Stimulated activated CD4-positive, alpha-beta T cell treated with anti-CD3 and anti-CD28 coated beads, Interleukin-4, amount 100 ng/mL, for 1 hour (primary cell): Measurements from ENCODE around the gene GTF2A2.
"Not testable (repeated sequence)": the region's sequence is repeated elsewhere in the genome, so short reads cannot be mapped to it uniquely, and the experiment has no call there.

Experiments used
- DNase-seq: peaks from one replicate; pipeline ENCODE4 v3.0.0-alpha.2; 2020

Gene GTF2A2

GRCh38 chr15:59668556-59668955 is 11.2 kb upstream of the GTF2A2 start:
- DNase-seq, result no peak

DNA sequence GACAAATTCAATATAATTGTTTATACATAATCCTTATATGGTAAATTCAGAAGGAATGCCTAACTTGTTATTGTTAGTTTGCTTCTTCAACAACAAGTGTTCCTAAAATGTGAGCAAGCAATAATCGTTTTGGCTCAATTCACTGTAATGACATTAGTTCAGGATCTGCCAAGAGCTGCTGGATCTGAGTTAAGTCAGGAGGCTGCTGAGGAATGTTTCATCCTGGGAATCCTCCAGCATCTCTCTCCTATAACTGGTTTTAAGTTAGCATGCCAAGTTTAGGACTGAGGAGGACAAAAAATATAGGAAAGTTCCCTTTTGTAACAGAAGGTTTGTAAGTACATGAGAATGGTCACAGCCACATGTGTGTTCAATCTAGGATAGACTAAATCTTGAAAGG is 4.9 kb upstream of the GTF2A2 start:
- DNase-seq, result no peak

DNA sequence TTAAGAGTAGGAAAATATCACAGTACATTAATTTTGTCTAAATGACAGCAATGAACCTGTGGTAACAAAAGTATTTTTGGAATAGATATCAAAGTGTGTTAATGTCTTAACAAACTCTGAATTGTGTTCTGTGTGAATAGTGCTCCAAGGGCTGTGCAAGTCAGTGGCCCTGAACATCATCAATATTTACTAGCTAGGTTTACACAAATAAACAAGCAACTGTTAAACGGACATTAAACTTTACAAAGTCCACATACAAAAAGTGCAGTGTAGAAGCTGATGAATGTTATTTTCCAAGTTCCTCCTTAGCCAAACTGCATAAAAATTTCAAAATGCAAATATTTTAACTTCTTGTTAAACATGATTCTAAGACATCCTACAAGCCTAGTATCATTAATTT is 2.1 kb upstream of the GTF2A2 start:
- no peak for DNase-seq

DNA sequence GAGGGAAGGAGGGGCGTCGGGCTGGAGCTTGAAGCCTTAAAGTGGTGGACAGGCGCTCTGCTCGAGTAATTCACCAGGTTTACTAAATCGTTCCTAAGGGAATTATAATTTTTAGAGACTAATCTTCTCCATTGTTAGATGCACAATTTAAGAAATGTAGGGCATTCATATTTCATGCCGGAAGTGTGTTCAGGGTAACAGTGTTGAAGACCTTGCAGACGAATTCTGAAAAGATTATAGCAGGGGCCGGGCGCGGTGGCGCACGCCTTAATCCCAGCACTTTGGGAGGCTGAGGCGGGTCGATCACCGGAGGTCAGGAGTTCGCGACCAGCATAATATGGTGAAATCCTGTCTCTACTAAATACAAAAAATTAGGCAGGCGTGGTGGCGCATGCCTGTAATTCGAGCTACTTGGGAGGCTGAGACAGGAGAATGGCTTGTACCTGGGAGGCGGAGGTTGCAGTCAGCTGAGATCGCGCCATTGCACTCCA is 365 bp upstream of the GTF2A2 start:
- peak; percentile 10 for DNase-seq

GRCh38 chr15:59654046-59654445 is 3.3 kb downstream of the GTF2A2 start:
- no peak for DNase-seq

DNA sequence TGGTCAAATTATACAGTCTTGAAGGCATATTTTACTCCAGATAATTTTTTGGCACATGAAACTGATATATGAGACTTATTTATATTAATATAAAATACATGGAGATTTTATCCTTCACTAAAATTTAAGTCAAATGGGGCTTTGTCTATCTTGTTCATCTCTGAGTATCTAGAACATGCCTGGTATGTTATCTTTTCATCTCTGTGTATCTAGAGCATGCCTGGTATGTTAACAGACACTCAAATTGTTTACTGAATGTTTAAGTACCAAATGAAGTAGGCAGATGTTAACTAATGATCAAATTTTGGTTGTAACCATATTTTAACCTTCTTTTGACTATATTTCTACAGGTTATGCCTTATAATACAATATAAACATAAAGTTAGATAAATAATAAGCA is 7.7 kb downstream of the GTF2A2 start:
- no peak for DNase-seq

- no peak for DNase-seq
Observed at GRCh38 chr15:59647085-59647484, 10.2 kb downstream of the GTF2A2 start.

DNA sequence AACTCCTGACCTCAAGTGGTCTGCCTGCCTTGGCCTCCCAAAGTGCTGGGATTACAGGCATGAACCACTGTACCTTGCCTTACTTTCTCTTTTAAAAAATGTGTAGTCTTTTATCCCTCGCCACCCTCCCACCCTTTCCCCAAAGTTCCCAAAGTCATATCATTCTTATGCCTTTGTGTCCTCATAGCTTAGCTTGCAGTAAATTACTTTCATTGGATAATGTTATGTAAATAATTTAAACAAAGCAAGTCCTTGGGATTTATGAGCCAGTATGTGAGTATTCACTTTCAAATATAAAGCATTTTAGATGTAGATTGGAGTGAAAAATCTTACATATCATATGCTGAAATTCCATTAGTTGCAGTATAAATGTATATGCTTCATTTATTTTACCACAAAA is 11.0 kb downstream of the GTF2A2 start:
- no peak for DNase-seq

DNA sequence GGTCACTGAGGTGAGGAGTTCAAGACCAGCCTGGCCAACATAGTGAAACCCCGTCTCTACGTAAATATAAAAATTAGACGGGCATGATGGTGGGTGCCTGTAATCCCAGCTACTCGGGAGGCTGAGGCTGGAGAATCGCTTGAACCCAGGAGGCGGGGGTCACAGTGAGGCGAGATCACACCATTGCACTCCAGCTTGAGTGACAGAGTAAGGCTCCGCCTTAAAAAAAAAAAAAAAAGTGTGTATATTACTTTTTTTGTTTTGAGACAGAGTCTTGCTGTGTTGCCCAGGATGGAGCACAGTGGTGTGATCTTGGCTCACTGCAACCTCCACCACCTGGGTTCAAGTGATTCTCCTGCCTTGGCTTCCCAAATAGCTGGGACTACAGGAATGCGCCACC is 11.5 kb downstream of the GTF2A2 start:
- not testable (repeated sequence) for DNase-seq

DNA sequence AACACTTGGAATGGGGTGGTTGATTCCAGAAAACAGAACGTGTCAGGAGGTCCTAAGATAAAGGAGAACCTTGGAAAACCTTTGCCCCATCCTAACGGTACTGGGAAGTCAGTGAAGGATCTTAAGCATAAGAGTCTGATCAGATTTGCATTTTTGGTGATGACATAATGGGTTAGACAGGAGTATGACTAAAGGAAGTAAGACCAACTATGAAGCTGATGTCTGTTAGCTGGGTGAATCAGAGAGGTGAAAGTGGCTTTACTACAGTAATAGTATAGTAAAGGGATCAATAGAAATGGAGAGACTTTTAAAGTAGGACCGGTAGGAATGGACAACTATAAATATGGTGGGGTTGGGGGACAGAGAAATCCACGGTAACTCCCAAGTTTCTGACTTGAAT is 12.6 kb downstream of the GTF2A2 start:
- no peak for DNase-seq

DNA sequence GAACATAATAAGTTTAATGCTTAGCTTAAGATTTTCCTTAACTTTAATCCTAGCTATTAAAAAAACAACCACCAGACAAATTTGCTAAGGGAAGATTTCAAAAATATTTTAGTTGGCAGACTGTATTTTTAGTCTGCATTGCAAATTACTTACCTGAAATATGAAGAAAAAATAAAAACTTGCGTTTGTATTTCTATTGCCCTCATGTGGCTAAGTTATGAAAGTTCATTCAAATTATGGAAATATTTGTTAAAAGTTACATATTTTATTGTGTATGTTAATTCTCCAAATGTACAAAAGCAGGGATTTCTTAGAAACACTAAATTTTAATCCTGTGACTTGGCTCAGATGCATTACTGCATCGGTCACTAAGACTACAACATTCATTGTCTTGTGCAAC is 15.0 kb downstream of the GTF2A2 start:
- no peak for DNase-seq

DNA sequence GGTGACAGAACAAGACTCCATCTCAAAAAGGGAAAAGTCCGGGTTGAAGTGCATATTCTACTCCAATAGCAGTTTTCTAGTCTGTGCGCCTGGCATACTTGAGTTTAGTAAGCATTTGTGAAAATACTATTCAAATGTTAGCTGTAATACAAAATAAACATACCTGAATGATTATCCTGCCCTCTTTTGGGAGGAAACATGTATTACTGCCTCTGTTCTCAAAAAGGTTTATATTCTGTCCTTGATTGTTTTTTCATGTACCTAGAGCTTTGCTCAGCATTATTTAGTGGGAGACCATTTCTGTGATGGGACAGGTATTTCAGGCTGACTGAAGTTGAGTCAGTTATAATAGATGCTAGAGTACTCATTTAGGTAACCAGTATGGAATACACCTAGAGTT is 19.8 kb downstream of the GTF2A2 start:
- not testable (repeated sequence) for DNase-seq

DNA sequence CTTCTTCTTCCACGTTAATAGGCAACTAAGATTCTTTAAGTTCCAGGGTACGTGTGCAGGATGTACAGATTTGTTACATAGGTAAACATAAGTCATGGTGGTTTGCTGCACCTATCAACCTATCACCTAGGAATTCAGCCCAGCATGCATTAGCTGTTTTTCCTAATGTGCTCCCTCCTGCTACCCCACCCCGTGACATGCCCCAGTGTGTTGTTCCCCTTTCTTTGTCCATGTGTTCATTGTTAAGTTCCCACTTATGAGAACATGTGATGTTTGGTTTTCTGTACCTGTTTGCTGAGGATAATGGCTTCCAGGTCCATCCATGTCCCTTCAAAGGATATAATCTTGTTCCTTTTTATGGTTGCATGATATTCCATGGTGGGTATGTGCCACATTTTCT is 21.1 kb downstream of the GTF2A2 start:
- DNase-seq, result no peak

- DNase-seq, result no peak
Observed at GRCh38 chr15:59632714-59633113, 24.6 kb downstream of the GTF2A2 start.

GRCh38 chr15:59622289-59622688 is 35.0 kb downstream of the GTF2A2 start:
- peak; percentile 32 for DNase-seq

GRCh38 chr15:59618406-59618805 is 38.9 kb downstream of the GTF2A2 start:
- no peak for DNase-seq

- no peak for DNase-seq
Observed at GRCh38 chr15:59616379-59616778, 40.9 kb downstream of the GTF2A2 start.

GRCh38 chr15:59615661-59616060 is 41.7 kb downstream of the GTF2A2 start:
- no peak for DNase-seq

DNA sequence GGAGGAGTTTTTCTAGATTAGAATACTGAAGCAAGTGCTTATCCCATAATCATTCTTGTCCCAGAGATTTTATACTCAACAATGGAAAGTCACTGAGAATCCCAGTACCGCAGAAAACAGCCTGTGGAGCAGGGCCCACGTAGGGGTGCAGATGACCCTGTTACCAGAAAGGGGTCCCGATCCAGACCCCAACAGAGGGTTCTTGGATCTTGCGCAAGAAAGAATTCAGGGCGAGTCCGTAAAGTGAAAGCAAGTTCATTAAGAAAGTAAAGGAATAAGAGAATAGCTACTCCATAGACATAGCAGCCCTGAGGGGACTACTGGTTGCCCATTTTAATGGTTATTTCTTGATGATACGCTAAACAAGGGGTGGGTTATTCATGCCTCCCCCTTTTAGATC is 43.2 kb downstream of the GTF2A2 start:
- DNase-seq, result no peak

DNA sequence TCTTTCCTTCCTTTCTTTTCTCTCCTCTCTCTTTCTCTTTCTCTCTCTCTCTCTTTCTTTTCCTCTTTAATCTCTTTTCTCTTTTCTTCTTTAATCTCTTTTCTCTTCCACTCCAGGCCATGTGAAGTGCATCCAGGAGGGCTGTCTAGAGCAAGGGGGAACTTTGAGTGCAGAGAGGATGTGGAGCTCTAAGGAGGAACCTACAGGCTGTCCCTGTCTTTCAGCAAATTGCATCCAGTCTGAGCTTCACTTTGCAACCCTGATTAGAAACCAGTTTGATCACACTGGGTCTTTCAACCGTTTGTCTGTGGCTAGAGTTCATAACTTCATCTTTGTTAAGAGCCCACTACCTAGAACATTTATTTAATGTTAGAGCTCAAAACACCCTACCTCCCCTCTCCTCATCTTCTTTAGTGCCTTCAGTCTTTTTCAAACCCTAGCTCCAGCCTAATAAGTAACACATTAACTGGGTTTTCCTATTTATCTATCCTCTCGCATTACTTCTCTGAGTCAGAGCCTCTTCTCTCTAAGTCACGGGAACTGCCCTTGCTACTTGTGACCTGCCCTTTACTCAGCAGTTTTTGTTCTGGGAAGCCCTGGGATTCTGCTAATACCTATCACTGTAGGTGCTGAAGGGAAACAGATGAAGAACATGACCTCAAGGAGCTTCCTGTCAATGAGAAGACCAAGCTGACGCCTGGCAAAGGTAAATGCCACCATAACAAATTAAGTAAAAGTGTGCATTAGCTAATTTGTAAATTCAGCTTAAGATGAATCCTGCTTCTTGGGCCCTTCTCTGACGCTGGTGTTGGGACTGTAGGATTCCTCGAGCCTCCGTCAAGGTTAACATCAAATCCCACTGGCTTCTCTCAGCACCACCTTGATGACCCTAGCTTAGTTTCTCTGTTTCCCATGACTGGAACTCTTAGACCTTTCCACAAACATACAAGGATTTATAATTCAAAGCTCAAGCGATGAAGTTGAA is 45.7 kb downstream of the GTF2A2 start, which contains the start of gene GCNT3:
Gene GCNT3 (plus strand): TSS at position 508 of the 985 bp plus-strand sequence. CDS start 6,456 bp downstream, outside the sequence.
- no peak for DNase-seq

- DNase-seq, result no peak
Observed at GRCh38 chr15:59609730-59610712, 47.3 kb downstream of the GTF2A2 start.

DNA sequence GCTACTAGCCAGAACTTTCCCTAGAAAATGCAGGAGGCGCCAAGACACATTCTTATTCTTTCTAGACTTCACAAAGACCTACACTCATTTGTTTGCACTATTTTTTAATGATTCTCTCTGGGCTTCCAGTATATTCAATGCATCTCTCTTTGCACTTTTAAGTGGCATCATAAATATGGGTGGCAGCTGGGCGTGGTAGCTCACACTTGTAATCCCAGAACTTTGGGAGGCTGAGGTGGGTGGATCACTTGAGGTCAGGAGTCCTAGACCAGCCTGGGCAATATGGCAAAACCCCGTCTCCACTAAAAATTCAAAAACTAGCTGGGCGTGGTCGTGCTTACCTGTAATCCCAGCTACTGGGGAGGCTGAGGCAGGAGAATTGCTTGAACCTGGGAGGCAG is 51.3 kb downstream of the GTF2A2 start:
- DNase-seq, result no peak

DNA sequence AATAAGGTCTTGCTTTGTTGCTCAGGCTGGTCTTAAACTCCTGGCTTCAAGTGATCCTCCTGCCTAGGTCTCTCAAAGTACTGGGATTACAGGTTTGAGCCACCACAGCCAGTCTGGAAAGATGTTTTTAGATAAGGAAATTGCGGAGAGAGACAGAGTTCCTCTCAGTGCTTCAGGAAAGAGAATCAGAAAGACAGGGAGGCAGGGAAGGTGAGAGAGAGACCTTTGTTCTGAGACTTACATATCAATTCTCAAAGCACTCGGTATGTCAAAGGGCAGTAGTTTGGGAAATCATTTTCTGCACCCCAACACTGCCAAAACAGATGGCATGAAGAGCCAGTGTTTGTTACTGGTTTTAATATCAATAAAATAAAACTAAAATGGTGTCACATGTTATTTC is 58.9 kb downstream of the GTF2A2 start:
- DNase-seq, result no peak
